Hematopoietic multipotent progenitor cell treated with erythropoietin and hydrocortisone succinate and interleukin-3 and kit ligand, for 4 days (in vitro differentiated cells): ENCODE results near the gene OLFM1.

Experiments
- DNase-seq: peaks from one replicate; pipeline ENCODE4 v3.0.0-alpha.2; 2015

OLFM1 gene

DNA sequence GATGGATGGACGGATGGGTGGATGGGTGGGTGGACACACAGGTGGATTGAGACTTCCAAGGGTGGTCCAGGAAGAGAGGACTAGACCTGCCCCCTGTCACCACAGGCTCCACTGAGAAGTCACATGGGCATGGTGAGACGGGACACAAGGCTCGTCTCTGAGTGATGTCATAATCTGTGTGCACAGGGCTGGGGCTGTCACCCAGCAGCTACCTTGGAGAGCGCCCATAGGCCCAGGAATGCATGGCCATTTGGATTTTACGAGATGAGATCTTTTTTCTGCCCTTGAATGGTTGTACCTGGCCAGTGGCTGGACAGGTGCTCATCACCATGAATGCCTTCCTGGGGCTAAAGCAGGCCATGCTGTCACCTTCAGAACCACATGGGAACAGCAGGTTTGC is 3.1 kb downstream of the OLFM1 start:
- peak; percentile 35 for DNase-seq

DNA sequence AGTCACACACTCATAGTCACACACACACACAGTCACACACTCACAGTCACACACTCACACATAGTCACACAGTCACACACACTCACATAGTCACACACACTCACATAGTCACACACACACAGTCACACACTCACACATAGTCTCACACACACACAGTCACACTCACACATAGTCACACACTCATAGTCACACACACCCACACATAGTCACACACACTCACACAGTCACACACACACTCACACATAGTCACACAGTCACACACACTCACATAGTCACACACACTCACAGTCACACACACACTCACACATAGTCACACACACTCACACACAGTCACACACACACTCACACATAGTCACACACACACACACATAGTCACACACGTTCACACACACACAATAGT is 4.1 kb downstream of the OLFM1 start:
- DNase-seq, result no peak

GRCh38 chr9:135093111-135093510 is 5.6 kb downstream of the OLFM1 start:
- no peak for DNase-seq

- DNase-seq, result no peak
Measured at GRCh38 chr9:135093911-135094584, 6.6 kb downstream of the OLFM1 start.

- no peak for DNase-seq
Measured at GRCh38 chr9:135095470-135096407, 8.3 kb downstream of the OLFM1 start.

- DNase-seq, result no peak
Measured at GRCh38 chr9:135096408-135096895, 9.0 kb downstream of the OLFM1 start.

DNA sequence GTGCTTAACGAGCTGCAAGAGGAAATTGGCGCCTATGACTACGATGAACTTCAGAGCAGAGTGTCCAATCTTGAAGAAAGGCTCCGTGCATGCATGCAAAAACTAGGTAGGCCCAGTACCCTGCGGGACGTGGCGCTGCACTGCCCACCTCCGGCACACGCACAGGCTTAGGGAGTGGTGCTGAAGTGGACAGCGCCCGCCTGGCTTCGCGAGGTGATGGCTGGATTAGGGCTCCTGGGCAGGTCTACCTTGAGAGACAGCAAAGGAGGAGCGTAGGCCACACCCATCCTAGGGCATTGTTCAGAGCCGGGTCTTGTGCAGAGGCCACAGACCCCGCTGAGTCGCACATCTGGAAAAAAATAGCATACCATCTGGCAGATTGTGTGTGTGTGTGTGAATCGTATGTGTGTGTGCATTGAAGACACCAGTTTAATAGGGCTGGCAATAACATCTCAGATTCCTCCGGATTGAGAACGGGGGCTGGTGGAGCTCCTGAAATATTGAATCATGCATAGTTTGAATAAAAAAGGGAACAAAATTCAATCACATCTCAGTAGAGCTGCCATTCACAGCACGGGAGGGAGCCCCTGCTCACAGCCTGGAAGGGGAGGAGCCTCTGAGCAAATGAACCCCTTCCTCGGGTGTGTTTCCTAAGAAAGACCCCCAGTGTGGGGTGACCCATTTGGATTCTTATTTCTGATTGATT is 11.1 kb downstream of the OLFM1 start:
- DNase-seq, result peak; percentile 61

GRCh38 chr9:135099574-135099973 is 12.1 kb downstream of the OLFM1 start:
- no peak for DNase-seq

DNA sequence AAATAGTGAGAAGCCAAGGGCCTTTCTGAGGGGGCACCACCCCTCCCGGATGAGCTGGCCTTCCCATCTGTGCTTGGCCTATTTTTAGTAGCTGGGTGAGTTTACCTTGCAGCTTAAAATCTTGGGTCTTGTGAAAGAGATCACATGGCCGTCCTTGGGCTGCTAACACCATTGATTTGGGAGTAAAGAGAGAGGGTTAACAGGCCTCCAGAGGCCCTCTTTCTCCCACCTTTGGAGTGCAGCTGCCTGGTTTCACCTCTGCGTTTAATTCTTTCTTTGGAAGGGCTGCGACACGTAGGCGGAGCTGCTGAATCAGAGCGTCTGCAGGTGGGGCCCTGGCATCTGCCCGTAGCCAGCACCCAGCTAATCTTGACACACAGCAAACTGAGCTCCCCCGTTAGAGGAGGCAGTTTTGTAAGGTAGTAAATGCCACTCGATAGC is 12.8 kb downstream of the OLFM1 start:
- no peak for DNase-seq

- DNase-seq, result no peak
Measured at GRCh38 chr9:135100725-135101410, 13.4 kb downstream of the OLFM1 start.

DNA sequence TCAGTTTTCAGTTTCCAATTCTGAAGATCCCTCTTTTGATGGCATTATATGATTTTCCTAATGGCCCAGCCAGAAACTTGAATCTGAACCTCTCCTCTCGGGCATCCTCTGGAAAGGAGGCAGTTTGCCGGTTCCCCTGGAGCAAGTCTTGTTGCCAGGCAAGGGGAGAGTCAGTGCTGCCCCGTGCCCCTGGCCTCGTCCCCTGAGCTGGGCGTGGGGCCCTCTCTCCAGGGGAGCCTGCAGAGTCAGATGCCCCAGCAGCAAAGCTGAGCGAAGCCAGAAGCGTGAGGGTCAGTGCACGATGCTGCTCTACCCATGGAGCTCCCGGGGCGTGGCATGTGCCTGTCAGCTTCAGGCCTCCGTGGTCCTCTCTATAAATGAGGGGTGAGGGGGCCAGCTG is 14.0 kb downstream of the OLFM1 start:
- DNase-seq, result no peak

GRCh38 chr9:135101926-135102325 is 14.5 kb downstream of the OLFM1 start:
- no peak for DNase-seq

DNA sequence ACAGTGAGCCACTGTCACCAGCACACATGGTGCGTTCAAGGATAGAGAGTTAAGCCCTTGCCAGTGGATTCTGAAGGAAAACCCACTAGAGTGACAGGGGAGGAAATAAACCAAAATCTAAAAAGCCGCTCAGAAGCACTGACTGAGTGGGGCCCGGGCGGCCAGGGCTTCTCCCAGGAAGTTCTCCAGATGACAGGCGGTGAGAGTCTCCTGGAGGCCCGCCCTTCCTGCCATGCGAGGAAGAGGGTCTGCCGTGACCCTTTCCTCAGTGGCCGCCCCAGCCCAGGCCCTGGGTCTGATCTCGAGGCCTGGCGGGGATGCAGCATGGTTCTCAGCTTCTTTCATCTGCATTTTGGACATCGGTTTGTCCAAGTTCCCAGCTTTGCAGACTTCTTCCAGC is 14.9 kb downstream of the OLFM1 start:
- no peak for DNase-seq

DNA sequence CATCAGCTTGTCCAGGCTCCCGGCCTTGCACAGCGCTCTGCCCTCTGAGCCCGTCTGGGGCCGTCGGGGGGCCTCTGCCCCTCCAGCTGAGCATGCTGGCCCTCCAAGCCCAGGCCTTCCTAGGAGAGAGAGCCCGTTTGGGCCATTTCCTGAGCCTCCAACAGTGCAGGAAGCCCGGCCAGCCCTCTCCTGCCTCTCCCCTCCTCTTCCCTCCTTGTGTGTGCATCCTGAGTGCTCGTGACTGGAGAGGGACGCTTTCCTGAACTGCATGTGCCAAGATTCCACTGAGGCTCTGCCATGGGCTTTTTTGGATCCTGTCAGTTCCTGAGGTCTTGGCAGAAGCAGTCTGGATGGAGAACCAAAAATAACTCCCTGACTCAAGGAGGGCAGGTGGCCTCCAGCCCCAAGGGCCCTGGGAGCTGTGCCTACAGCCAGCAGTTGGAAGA is 15.6 kb downstream of the OLFM1 start:
- DNase-seq, result no peak

DNA sequence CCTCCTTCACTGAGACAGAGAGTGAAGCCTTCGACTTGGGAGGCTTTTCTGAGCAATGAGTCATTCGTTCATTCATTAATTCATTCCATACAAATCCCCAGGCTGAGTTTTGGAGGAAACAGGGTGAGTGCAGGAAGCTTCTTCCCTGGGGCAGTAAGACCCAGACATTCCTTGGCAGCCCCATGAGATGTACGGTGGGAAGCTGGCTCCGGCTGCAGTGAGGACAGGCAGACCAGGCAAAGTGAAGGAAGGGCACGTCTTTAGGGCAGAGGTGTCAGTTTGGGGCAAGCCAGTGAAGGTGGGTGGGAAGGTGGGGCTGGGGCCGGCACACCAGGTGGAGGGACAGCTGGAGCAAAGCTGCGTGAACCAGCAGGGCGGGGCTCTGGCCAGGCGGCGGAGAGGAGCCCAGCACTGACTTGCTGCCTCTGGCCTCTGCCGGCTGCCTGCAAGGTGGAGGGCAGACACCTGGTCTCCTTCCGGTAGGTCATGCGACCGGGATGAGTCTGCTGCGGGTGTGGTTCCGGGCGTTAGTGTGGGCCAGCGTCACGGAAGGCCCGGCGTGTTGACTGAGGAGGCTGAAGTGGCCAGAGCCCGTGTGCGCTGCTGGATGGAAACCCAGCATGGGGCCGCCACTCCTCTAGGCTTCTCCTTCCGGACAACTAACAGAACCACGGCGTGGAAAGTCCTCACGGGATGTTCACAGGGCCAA is 16.6 kb downstream of the OLFM1 start:
- DNase-seq, result no peak

- no peak for DNase-seq
Measured at GRCh38 chr9:135104761-135105160, 17.3 kb downstream of the OLFM1 start.

DNA sequence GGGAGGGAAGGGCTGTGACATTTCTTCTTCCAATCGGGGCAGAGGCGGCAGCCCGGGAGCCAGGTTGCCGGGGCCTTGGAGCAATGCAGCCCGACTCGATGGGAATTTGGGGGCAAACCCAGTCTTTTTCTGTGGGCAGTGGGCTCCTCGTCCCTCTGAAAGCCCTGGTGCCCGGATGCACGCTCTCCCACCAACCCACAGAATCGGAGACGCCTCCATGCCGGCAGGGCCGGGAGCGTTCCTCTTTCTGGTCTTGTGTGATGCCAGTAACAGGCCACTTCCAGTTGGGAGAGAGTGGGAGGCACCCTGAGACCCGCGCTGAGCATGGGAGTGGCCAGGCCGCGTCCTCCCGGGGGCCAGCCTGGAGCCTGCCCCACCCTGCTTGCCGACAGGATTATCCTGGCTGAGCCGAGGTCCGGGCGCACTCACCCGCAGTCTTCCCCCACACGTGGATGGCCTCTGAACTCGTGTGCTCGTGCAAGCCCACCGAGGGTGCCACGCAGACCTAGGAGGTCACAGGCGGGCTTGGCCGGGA is 17.8 kb downstream of the OLFM1 start:
- no peak for DNase-seq

GRCh38 chr9:135105938-135106491 is 18.5 kb downstream of the OLFM1 start:
- no peak for DNase-seq

GRCh38 chr9:135106551-135107270 is 19.2 kb downstream of the OLFM1 start:
- no peak for DNase-seq

DNA sequence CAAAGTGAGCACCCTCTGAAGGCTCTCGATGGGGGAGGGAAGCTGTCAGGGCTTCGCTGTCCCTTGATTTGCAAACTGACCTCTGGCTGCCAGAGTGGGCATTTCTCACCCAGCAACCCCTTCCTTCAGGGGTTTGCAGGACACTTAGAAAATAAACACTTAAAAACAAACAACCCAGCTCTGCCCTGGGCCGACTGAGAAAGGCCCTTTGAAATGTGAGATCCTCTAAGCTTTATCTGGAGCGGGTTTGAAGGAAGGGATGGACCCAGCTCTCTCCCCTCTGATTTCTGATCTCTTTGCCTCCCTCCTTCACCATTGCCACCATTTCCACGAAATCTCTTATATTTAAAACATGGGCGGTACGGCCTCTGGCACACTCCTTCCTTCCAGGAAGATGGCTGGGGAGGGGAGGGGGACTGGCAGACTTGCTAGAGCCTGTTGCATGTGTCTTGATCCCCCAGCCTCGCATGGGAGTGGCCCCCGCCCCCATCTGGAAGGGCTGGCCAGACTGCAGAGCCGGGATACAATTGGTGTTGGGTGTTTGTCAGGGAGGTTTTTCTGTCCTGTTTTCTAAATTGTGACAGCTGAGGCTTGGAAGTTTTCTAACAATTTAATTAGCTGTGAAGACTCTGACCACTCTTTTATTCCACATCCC is 20.2 kb downstream of the OLFM1 start:
- DNase-seq, result no peak
